ENCODE measurements around the gene DRC1.

- TF ChIP-seq CTCF (IDR thresholded peaks at IDR 0.05) (no peak), POLR2A (IDR thresholded peaks at IDR 0.05) (no peak)
These were observed 48.4 kb downstream of the DRC1 start for GRCh38 chr2:26450031-26450635.
